OCI-LY7 (cell line): ENCODE data around the gene NELFCD. TPM values are rescaled to one million over a fixed set of nuclear protein-coding genes. Genes with fewer than 3 reads are reported as not detected.

Experiments used
- BruUV-seq: library from RNA; stranded (reverse); fragments of 400-500 nt; replicated peaks from 2 replicates; lab custom pipeline; 2021; lab: Mats Ljungman, UMichigan
- CTCF ChIA-PET: fragments of 300-600 bp; sonication (Branson Sonifier 250); formaldehyde crosslinking; loops from one replicate; lab custom pipeline; 2022; ENCODE audit warnings: antibody characterized with exemption; ENCODE audit not compliant: unreplicated experiment; lab: Charles Lee
- POLR2A ChIA-PET: fragments of 300-600 bp; sonication (Branson Sonifier 250); formaldehyde crosslinking; loops from one replicate; lab custom pipeline; 2022; ENCODE audit warnings: antibody characterized with exemption; lab: Charles Lee
- DNase-seq: peaks from one replicate; pipeline ENCODE4 v3.0.0-alpha.2; 2015; ENCODE audit warnings: low spot score
- H2AFZ ChIP-seq: fragments of 200-600 bp; sonication (generic), shearing (Covaris generic); 2 replicates; pipeline ENCODE4 v1.6.1; 2014; ENCODE audit warnings: mild to moderate bottlenecking, antibody characterized with exemption, low read length, moderate library complexity
- H3K27ac ChIP-seq: fragments of 200-600 bp; sonication (generic); 2 replicates; pipeline ENCODE4 v1.5.1; 2014; ENCODE audit warnings: mixed run types, low read depth, mild to moderate bottlenecking, moderate library complexity, low read length, inconsistent platforms; ENCODE audit not compliant: poor library complexity, severe bottlenecking
- H3K36me3 ChIP-seq: fragments of 200-600 bp; sonication (generic); 2 replicates; pipeline ENCODE4 v1.6.1; 2014; ENCODE audit warnings: mild to moderate bottlenecking, antibody characterized with exemption, low read length, moderate library complexity, mixed read lengths; ENCODE audit not compliant: insufficient read depth
- H3K4me1 ChIP-seq: fragments of 200-600 bp; sonication (generic); 2 replicates; pipeline ENCODE4 v1.5.1; 2014; ENCODE audit warnings: mild to moderate bottlenecking, low read length; ENCODE audit not compliant: insufficient read depth, poor library complexity, severe bottlenecking
- H3K4me2 ChIP-seq: fragments of 200-600 bp; sonication (generic); 2 replicates; pipeline ENCODE4 v1.6.1; 2014; ENCODE audit warnings: mild to moderate bottlenecking, low read length
- H3K4me3 ChIP-seq: fragments of 200-600 bp; sonication (generic); 2 replicates; pipeline ENCODE4 v1.5.1; 2014; ENCODE audit warnings: mild to moderate bottlenecking, low read depth, low read length; ENCODE audit not compliant: poor library complexity, severe bottlenecking
- H3K79me2 ChIP-seq: fragments of 200-600 bp; sonication (generic); 2 replicates; pipeline ENCODE4 v1.6.1; 2016; ENCODE audit warnings: low read depth, mild to moderate bottlenecking, low read length, moderate library complexity, mixed read lengths; ENCODE audit not compliant: insufficient read depth
- H3K9me2 ChIP-seq: fragments of 200-600 bp; sonication (generic); 2 replicates; pipeline ENCODE4 v1.6.1; 2016; ENCODE audit warnings: mild to moderate bottlenecking, low read length, mixed read lengths; ENCODE audit not compliant: insufficient read depth
- H3K9me3 ChIP-seq: fragments of 200-600 bp; sonication (generic); 2 replicates; pipeline ENCODE4 v1.6.1; 2014; ENCODE audit warnings: mild to moderate bottlenecking, mixed run types, low read length, mixed read lengths
- H4K20me1 ChIP-seq: fragments of 200-600 bp; sonication (generic); 2 replicates; pipeline ENCODE4 v1.6.1; 2014; ENCODE audit warnings: mild to moderate bottlenecking, antibody characterized with exemption, low read length, moderate library complexity, mixed read lengths; ENCODE audit not compliant: insufficient read depth
- EZH2phosphoT487 ChIP-seq: fragments of 200-600 bp; sonication (generic); IDR thresholded peaks from 2 replicates; pipeline ENCODE4 v1.6.1; 2018; ENCODE audit warnings: low read depth, borderline replicate concordance, mild to moderate bottlenecking, mixed run types, antibody characterized with exemption, low read length, moderate library complexity, mixed read lengths
- intact Hi-C: fragments of 100-400 bp; cut with micrococcal nuclease; formaldehyde crosslinking; loops from one replicate; pipeline ENCODE4 v1.10.0; 2022; ENCODE audit not compliant: unreplicated experiment
- total RNA-seq, 2 experiments: library from RNA; depleted of rRNA in 1 of 2; stranded (reverse); fragments of >200 nt in 1 of 2; shearing (Covaris generic) in 1 of 2; gene quantifications; 2 replicates each; pipeline ENCODE4 v1.2.3, GENCODE V29; 2014 to 2022
- TF ChIP-seq, protein P1 (sequence below): fragments of 200-600 bp; sonication (generic); conservative IDR thresholded peaks from 2 replicates; pipeline ENCODE4 v1.5.1; 2014; ENCODE audit warnings: mild to moderate bottlenecking, antibody characterized with exemption, low read length, moderate library complexity, mixed read lengths

Gene NELFCD
- total RNA-seq, 2 experiments from 2014 or later: 90.7 to 143 TPM

GRCh38 chr20:58996226-58996611, 15.2 kb downstream of the NELFCD start:
- no peak for DNase-seq
- Histone ChIP-seq H3K9me3 (no peaks in the 10 kb centered on the region), H3K36me3 (peaks cover 95% of the 10 kb centered on the region), H3K79me2 (no peaks in the 10 kb centered on the region), H2AFZ (no peak overlapping the region), H3K27ac (no peak overlapping the region), H3K4me3 (no peak overlapping the region), H3K4me1 (peaks cover 11% of the 10 kb centered on the region), H3K4me2 (no peak overlapping the region), H4K20me1 (peaks cover 3% of the 10 kb centered on the region; the same call in 1 of the 2 replicates), H3K9me2 (no peaks in the 10 kb centered on the region)
- no peak for TF ChIP-seq EZH2phosphoT487
- TF ChIP-seq, protein P1, sequence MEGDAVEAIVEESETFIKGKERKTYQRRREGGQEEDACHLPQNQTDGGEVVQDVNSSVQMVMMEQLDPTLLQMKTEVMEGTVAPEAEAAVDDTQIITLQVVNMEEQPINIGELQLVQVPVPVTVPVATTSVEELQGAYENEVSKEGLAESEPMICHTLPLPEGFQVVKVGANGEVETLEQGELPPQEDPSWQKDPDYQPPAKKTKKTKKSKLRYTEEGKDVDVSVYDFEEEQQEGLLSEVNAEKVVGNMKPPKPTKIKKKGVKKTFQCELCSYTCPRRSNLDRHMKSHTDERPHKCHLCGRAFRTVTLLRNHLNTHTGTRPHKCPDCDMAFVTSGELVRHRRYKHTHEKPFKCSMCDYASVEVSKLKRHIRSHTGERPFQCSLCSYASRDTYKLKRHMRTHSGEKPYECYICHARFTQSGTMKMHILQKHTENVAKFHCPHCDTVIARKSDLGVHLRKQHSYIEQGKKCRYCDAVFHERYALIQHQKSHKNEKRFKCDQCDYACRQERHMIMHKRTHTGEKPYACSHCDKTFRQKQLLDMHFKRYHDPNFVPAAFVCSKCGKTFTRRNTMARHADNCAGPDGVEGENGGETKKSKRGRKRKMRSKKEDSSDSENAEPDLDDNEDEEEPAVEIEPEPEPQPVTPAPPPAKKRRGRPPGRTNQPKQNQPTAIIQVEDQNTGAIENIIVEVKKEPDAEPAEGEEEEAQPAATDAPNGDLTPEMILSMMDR: no peak
- CTCF ChIA-PET: no interaction called here
- POLR2A ChIA-PET: no interaction called here
- intact Hi-C loops: no loop called here
- no TSS peak for BruUV-seq

- ChIA-PET CTCF (no interaction called here), POLR2A (no interaction called here)
- Histone ChIP-seq H3K36me3 (peaks cover 91% of the 10 kb centered on the region), H3K9me3 (no peaks in the 10 kb centered on the region), H3K27ac (no peak overlapping the region), H3K4me3 (no peak overlapping the region), H2AFZ (no peak overlapping the region), H3K4me2 (no peak overlapping the region), H3K4me1 (peaks cover 11% of the 10 kb centered on the region), H3K79me2 (no peaks in the 10 kb centered on the region), H4K20me1 (peaks cover 3% of the 10 kb centered on the region; the same call in 1 of the 2 replicates), H3K9me2 (no peaks in the 10 kb centered on the region)
- intact Hi-C loops: no loop called here
- TF ChIP-seq EZH2phosphoT487: no peak
- TF ChIP-seq, protein P1: no peak
- DNase-seq: no peak
- BruUV-seq: no TSS peak
Observed at GRCh38 chr20:58997141-58997770, 16.2 kb downstream of the NELFCD start.

DNA sequence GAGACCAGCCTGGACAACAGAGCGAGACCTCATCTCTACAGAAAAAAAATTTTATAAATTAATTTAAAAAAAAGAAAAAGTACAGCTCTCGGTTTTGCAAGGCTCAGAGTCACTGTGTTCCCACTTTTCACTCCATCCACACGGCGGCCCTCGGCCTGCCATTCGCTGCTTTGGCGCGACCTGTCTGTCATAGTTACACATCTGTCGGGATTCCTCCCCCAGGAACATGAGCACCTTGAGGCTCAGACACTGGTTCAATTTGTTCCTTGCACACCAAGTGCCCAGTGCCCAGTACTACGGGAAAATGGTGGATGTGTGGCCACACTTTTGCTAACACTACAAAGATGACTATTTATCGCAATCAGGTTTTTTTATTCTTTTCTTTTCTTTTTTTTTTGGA, 17.6 kb downstream of the NELFCD start:
- no peak overlapping the region for H3K4me2 ChIP-seq
- H3K9me3 ChIP-seq: no peaks in the 10 kb centered on the region
- peaks cover 87% of the 10 kb centered on the region for H3K36me3 ChIP-seq
- H3K4me3 ChIP-seq: no peak overlapping the region
- ChIA-PET POLR2A (no interaction called here), CTCF (no interaction called here)
- DNase-seq: no peak
- BruUV-seq: no TSS peak
- no peak overlapping the region for H3K27ac ChIP-seq
- peaks cover under 1% of the 10 kb centered on the region; the same call in 1 of the 2 replicates for H3K79me2 ChIP-seq
- TF ChIP-seq, protein P1: no peak
- no peak for TF ChIP-seq EZH2phosphoT487
- H3K4me1 ChIP-seq: peaks cover 6% of the 10 kb centered on the region
- H4K20me1 ChIP-seq: peaks cover 3% of the 10 kb centered on the region; the same call in 1 of the 2 replicates
- H3K9me2 ChIP-seq: no peaks in the 10 kb centered on the region
- no peak overlapping the region for H2AFZ ChIP-seq
- intact Hi-C loops: no loop called here
